Bone marrow (tissue), 2 donors: ENCODE results near the gene DPEP1.
"Not testable (repeated sequence)": the region's sequence is repeated elsewhere in the genome, so short reads cannot be mapped to it uniquely, and the experiment has no call there.

Experiments used
- DNase-seq, 2 donors: peaks; one replicate each; lab custom pipeline; 2025; lab: John Stamatoyannopoulos, UW

Gene DPEP1

DNA sequence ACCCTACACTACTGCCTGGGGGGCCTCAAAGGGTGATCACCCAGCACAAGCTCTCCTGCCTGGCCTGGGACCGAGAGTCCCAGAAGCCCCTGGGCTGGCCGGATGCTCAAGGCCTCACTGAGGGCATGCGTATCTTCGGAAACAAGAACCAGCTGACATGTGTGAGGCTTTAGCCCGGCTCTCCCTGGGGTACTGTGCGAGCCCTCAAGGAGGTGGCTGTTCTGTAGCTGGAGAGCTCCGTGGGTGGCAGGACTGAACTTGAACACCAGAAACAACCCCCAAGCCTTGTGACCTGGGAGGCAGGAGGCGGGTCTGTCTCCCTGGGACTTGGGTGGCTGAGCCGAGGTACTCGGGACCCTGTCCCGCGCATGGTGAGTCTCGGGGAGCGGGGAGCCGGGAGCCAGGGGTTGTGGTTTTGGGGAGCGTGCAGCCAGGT is 7.0 kb downstream of the DPEP1 start:
- DNase-seq, result no peak

DNA sequence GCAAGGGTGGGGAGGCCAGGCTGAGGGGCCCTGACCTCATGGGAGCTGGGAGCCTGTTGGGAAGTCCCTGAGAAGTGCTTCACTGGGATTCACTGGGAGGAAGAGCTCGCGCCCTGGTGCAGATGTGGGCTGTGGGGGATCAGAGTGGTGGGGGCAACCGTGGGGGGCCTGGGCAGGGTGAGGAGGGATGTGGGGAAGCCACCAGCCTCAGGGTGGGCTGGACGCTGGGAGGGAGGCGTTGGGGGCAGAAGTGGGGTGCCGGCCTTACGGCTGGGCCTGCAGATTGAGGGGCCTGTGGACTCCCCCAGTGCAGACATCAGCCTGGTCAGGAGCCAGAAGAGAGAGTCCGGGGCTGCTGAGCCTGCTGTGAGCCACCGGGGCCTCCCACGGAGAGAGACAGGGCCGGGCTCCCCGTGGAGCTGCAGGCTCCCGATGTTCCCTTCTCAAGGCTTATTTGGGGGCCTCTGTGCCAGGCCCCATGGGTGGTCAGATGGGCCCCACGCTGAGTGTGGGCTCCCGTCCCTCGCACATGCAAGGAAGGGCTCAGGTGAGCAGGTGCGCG is 7.8 kb downstream of the DPEP1 start:
- no peak for DNase-seq

DNA sequence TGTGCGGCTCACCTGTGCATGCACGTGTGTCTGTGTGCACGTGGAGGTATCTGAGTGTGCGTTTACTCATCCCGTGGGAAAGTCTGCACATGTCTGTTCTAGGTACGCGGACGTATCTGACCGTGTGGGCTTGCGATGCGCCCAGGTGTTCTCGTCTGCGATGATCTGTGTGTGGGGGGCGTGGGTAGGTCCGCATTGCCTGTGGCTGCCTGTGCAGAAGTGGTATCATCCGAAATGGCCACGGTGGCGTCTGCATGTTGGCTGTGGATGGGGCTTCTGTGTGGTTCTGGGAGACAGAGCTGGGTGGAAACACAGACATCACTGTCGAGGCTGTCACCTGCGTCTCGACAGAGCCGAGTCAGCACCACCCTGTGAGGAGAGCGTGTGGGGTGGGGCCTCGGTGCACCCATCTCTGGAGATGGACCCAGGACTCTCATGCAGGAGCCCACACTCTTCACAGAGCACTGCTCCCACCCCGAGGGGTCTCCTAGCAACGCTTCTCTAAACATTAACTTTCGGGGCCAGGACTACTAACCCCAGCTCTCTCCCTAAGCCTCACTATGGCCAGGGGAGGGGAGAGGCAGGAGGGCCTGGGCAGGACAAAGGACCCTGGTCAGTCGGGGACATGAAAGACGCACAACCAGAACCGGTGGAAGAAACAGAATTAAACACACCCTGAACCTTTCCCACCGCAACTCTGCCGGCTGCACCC is 8.4 kb downstream of the DPEP1 start:
- no peak for DNase-seq

DNA sequence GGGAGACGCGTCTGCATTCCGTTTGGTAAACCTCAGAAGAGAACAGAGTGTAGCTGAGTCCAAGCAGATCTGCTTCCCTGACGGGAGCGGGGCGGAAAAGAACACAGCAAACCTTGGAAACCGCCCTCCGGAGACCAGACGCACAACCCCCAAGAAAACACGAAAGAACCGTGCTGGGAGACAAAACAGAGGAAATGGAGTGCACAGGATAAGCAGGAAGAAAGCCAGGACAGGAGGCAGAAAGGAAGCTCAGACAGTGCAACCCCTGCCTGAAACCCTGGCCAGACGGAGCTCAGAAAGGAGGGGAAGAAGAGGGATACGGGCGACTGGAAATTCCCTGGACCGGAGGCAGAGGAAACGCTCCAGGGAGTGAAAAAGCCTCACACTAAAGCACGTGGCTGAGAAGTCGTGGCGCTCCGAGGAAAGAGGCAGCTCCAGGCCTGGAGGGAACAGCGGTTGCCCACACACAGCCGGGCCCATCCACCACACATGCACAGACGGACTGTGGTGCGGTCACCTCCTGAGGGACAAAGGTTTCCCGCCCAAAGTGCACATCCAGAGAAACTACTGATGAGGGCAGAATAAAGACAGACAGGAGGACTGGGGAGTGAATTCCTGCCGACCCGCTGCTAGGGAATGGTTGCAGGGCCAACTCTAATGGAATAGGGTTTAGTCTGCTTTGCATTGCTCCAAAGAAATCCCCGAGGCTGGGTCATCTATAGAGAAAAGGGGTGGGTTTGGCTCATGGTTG is 10.2 kb downstream of the DPEP1 start:
- no peak for DNase-seq

DNA sequence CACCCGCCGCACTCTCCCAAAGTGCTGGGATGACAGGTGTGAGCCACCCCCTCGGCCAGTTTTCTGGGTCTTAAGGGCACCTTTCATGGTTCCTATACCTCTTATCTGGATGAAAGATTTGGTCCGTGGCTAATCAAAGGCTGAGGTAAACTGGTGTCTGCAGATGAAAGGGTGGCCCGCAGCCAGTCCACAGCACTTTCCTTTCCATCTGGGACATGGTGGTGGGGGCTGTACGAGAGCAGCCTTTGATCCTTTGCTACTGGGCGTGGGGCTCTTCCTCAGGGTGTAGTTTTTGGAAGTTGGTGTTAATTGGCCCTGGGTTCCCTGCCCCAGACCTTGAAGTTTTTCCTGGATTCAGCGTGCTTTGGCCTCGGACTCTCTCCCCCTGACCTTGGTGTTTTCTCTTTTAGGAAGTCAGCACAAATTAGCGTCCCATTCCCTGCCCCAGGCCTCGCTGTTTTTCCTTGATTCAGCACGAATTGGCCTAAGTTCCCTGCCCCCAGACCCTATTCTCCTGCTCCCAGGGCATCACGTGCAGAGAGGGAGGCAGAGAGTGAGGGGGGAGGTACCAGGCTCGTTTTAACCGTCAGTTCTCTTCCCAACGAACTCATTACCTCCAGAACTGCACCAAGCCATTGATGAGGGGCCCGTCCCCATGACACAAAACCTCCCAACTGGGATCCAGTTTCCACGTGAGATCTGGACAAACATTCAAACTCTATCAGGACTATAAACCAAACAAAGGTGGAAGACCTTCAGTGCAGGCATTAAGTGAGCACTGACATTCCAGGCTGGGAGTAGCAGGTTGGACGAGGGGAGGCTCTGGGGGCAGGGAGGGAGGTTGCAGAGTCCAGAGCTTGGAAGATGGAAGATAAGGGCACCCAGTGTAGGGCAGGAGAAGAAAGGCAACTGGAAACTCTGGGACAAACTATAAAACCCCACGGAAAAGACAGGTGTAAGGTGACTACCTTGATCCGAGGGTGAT is 11.6 kb downstream of the DPEP1 start:
- no peak for DNase-seq

DNA sequence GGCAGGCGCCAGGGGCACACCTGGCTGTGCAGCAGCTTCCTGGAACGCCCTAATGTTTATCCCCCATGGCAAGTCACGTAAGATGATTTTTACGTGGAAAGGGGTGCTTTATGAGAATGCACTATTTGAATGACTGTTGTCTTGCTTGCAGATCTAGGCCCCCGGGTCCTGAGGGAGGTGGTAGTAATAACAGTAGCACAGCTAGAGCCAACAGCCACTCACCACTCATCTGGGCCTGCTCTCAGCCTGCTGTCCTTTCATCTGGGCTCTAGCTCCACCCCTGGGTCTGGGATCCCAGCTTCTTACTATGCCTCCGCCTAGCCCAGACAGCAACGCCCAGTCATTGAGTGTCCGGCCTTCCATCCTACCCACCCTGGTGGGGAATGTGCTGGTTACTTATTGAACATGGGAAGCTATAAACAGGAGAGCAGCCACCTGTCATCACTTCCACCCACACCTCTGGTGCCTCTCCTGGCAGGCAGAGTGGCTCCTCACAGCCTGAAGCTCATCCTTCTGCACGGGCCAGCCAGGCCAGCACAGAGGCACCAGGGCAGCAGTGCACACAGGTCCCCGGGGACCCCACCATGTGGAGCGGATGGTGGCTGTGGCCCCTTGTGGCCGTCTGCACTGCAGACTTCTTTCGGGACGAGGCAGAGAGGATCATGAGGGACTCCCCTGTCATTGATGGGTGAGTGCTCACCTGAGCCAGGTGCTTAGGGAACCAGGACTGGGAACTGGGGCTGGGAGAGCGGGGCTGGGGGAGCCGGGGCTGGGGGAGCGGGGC is 16.6 kb downstream of the DPEP1 start:
- DNase-seq, result no peak

DNA sequence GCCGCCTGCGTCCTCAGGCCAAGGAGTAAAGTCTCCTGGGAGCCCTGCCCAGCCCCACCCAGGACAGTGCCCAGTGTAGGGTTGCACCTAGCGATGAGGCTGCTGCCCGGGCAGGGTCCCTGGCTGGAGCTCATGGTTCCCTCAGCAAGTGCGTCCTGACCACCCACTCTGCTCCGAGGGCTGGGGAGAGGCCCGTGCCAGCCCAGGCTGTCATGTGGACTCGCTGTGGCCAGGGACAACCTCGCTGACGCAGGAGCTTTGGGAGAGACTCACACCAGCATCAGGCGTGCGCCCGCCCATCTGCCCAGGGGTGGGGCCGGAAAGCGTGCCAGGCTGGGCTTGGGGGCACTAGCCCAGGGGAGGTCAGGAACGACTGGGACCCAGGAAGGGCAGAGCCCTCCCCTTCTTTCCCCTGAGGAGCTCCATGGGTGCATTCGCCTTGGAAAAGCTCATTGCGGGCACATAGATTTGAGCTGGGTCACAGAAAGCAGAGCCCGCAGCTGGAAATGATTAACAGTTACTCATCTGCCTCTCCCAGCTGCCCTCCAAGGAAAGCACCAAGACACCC is 19.7 kb downstream of the DPEP1 start:
- no peak for DNase-seq

DNA sequence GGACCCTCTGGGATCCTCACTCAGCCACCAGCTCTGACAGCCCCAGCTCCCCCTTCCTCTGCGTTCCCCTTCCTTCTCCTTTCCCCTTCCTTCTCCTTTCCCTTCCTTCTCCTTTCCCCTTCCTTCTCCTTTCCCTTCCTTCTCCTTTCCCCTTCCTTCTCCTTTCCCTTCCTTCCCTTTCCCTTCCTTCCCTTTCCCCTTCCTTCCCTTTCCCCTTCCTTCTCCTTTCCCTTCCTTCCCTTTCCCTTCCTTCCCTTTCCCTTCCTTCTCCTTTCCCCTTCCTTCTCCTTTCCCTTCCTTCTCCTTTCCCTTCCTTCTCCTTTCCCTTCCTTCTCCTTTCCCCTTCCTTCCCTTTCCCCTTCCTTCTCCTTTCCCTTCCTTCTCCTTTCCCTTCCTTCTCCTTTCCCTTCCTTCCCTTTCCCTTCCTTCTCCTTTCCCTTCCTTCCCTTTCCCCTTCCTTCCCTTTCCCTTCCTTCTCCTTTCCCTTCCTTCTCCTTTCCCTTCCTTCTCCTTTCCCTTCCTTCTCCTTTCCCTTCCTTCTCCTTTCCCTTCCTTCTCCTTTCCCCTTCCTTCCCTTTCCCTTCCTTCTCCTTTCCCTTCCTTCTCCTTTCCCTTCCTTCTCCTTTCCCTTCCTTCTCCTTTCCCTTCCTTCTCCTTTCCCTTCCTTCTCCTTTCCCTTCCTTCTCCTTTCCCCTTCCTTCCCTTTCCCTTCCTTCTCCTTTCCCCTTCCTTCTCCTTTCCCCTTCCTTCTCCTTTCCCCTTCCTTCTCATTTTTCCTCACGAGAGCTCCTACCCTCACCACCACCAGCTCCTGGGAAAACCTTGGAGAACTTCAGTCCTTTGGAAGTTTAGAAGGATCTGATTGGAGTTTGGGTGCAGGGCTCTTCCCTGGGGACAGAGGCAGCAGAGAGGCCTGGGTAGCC is 21.3 kb downstream of the DPEP1 start:
- DNase-seq, result not testable (repeated sequence)

DNA sequence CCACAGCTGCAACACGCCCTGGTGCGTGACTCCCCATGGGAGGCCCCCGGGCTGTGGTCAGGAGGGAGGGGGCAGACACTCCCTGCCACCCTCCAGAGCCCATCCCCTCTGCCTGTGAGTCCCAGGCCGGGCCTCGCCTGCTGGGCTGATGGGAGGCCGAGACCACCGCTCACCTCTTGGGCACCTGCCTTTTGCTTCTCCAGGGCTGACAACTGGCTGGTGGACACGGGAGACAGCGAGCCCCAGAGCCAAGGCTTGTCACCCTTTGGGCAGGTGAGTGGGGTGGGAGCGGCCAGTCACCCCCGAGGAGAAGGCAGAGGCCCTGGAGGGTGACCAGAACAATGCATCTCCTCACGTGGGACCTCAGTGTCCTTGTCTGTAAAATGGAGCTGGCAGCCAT is 23.2 kb downstream of the DPEP1 start:
- DNase-seq, result no peak

DNA sequence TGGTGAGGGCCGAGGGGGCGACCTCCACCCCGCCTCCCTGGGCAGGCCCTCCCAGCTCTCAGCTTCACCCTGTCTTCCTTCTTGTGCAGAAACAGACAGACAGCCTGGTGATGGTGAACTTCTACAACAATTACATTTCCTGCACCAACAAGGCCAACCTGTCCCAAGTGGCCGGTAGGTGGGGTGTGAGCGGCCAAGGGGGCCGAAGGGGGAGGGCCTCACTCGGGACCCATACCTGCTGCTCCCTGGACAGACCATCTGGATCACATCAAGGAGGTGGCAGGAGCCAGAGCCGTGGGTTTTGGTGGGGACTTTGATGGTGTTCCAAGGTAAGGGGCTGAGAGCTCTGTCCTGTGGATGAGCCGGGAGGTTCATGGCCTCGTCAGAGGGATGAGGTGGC is 23.9 kb downstream of the DPEP1 start:
- no peak for DNase-seq

DNA sequence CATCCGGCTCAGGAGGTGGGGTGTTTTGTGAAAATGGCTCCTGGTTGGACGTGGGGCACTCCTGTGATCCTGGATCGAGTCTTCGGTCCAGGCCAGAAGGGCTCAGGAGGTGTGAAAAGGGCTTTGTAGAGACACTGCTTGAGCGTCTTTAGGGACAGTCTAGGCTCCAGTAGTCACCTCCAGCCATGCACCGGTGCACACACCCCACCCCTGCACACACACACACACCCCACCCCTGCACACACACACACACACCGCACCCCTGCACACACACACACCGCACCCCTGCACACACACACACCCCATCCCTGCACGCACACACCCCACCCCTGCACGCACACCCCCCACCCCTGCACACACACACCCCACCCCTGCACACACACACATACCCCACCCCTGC is 25.0 kb downstream of the DPEP1 start:
- no peak for DNase-seq

DNA sequence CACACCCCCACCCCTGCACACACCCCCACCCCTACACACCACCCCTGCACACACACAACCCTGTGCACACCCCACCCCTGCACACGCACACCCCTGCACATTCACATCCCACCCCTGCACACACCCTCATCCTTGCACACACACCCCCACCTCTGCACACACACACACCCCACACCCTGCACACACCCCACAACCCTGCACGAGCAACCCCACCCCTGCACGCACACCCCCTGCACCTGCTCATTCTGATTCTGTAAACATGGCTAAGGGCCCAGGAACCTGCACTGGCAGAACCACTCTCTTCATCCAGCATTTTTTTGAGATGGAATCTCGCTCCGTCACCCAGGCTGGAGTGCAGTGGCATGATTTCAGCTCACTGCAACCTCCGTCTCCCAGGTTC is 25.9 kb downstream of the DPEP1 start:
- no peak for DNase-seq

DNA sequence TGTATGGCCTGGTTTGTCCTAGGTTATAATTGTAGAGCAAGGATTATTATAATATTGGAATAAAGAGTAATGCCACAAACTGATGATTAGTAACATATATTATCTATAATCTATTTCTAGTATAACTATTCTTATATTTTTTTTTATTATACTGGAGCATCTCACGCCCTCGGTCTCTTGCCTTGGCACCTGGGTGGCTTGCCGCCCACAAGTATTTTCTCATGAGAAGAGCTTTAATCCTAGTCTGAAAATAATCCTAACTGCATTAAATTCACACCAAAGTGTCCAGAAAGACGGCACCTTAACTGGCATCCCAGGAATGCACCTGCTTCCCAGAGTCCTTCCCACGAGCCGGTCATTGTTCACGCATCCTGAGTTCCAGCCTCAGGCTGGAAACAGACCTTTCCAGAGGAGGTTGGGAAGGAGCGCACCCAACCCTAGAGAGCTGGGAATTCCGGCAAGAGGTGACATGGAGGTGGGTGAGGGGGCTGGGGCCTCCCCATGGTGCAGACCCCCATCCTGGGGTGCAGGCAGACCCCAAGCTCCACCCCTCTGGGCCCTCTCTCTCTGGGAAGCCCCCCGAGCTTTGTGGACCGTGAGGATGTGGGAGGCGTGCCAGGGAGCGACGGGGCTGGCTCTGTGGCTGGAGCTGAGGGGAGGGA is 28.1 kb downstream of the DPEP1 start:
- no peak for DNase-seq

DNA sequence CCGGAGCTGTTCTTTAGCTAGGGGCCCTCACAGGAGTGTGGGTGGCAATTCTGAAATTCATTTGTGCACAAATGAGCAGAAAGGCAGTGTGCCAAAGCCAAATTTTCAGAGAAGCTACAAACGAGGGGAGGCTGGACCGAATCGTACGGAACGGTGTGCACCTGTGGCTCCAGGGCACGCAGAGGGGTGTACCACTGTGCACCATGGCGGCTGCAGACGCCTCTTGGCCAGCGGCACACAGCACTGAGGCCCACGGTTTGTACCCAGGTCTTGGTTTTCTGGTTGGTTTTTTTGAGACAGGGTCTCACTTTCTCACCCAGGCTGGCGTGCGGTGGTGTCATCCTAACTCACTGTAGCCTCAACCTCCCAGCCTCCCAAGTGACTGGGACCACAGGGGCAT is 29.1 kb downstream of the DPEP1 start:
- DNase-seq, result no peak

DNA sequence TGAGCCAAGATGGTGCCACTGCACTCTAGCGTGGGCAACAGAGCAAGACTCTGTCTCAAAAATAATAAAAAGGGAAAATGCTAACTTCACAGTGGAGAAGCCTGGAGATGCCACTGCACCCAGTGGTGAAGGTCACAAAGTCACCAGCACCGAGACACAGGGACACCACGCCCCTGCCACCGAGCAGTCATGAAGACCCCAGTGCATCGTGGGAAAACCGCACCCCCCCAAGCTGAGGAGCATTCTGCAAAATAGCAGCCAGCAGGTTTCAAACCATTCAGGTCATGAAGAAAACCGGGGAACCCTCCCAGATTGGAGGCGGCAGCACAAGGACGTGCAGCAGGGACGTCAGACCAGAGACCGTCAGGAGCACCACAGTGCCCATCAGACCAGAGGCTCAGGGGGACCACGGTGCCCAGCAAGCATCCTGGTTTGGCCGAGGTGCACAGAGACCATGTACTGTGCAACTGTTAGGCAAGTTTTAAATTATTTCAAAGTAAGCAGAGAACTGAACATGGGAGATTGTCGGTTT is 30.4 kb downstream of the DPEP1 start:
- DNase-seq, result no peak

DNA sequence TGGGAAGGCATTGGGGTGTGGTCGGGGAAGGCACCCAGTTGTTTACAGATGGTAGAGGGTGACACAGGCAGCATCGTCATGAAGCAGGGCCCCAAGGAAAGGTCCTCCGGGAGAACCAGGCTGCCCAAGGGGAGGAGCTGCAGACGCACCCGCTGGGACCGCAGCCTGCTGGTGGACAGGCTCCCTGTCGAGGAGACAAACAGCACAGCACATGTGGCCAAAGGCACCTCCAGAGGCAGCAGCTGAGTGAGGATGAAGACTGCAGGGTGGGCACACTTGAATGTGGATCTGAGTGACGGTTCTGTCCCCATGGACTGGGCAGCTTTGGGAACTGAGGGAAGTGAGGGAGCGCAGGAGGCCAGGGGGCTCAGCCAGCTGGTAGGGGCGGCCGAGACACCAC is 31.7 kb downstream of the DPEP1 start:
- no peak for DNase-seq

DNA sequence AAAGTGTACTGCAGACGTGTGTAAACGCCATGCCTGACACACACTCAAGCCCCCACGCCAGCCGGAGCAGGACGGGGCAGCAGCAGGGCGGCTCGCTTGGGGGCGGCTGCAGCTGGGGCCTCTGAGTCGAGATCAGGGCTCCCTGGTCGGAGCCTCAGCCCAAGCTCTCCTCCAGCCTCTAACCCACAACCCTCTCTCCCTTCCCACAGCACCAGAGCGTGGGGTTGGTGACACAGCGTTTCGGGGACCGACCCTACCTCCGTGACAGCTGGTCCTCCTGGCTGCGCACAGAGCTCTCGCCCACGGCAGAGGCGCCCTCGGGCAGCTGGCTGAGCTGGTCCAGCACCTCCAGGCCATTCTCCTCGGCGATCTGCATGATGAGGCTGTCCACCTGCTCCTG is 32.8 kb downstream of the DPEP1 start:
- no peak for DNase-seq

DNA sequence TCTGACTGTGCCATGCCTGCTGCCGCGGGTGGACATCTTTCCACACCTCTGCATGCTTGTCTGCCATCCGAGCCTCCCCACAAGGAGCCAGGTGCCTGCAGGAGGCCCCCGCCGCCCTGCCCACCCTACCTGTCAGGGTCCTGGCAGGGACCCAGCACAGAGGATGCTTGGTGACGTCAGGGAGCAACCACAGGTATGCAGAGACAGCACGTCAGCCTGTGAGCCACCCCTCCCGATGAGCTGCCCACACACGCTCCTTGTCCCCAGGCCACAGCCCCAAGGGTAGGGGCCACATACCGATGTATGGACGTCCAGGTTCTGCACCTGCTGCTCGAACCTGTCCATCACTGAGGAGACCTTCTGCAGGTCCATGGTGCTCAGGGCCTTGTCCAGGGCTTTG is 33.5 kb downstream of the DPEP1 start:
- DNase-seq, result no peak

DNA sequence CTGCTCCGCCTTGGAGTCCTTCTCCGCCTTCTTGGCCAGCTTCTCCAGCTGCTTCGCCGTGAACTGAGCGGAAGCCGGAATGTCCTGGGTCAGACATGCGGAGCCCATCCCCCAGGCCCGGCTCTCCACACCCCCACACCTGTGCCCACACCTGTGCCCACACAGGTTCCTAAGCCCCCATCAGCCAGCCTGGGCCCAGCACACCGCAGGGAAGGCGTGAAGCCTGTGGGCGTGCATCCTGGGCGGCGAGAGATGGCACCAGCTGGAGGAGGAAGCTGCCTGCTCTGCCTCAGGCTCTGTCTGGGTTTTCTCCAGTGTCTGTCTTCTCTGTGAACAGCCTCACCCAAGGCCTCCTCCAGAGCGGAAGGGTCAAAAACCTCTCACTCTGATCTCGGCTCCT is 38.1 kb downstream of the DPEP1 start:
- DNase-seq, result no peak
